ENCODE results near the gene PBX4.

The PBX4 gene

DNA sequence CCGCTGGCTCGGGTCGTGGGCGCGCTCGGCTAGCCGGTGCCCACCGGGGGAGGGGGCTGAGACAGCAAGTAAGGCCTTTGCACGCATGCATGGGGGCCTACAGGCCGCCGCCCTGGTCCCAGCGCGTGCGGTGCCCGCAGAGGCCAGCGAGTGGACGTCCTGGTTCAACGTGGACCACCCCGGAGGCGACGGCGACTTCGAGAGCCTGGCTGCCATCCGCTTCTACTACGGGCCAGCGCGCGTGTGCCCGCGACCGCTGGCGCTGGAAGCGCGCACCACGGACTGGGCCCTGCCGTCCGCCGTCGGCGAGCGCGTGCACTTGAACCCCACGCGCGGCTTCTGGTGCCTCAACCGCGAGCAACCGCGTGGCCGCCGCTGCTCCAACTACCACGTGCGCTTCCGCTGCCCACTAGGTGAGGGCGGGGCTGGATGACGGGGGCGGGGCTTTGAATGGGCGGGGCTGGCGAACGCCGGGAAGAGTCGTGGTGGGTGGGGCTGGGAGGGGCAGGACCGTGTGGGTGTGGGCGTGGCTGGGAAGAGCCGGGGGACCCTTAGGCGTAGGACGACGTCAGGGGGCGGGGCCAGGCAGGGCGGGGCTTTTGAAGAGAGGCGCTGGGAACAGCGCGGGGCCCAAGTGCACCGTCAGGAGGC is 78.3 kb downstream of the PBX4 start:
- POLR2A ChIA-PET: no interaction called here
- CTCF ChIA-PET: interaction anchor here (0.7 kb wide), 1 partner anchor 673 kb away, joined by 3 read pairs; no protein-coding TSS in a partner anchor
- Histone ChIP-seq H3K9me3 (ENCODE audit: control insufficient read depth, insufficient read depth, low read depth, low read length) (no peaks in the 10 kb centered on the region), H3K36me3 (ENCODE audit: control insufficient read depth in 2 of 2, insufficient read depth in 1 of 2, low read length in 2 of 2) (peaks cover 0 to 5% of the 10 kb centered on the region in 2 experiments; a peak in 1 of 3 replicates), H3K4me3 (ENCODE audit: low read depth, low read length) (no peak overlapping the region), H3K27ac (ENCODE audit: extremely low read depth, low read depth, low read length) (no peak overlapping the region), H3K4me1 (ENCODE audit: control insufficient read depth, insufficient read depth, low read length) (no peaks in the 10 kb centered on the region; the same call in 1 of the 2 replicates)
- TF ChIP-seq ZNF530 (tag by site-specific recombination; IDR thresholded peaks at IDR 0.05; ENCODE audit: low read depth) (no peak), KLF8 (tag by site-specific recombination; IDR thresholded peaks at IDR 0.05) (peak; percentile 49; the same call in 1 of the 2 replicates), KLF1 (tag by site-specific recombination; IDR thresholded peaks at IDR 0.05) (peak; percentile 63)

DNA sequence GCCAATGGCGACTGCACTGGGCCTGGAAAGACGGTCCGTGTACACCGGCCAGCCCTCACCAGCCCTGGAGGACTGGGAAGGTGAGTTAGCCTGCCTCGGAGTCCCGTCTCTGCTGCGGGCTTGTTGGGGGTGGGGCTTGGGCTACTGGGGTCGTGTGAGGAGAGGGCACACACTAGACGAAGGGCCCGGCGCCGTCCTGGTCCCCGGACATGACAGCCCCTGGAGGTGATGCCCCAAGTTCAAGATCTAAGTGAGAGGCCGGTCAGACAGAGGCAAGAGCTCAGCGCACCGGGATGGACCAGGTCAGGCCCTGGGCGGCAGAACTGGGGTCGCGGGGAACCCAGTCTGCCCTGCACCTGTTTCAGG is 78.8 kb downstream of the PBX4 start:
- Histone ChIP-seq H3K9me3 (ENCODE audit: control insufficient read depth, insufficient read depth, low read depth, low read length) (no peaks in the 10 kb centered on the region), H3K36me3 (ENCODE audit: control insufficient read depth in 2 of 2, insufficient read depth in 1 of 2, low read length in 2 of 2) (peaks cover 0 to 10% of the 10 kb centered on the region in 2 experiments; a peak in 1 of 3 replicates), H3K4me1 (ENCODE audit: control insufficient read depth, insufficient read depth, low read length) (no peaks in the 10 kb centered on the region; the same call in 1 of the 2 replicates), H3K4me3 (ENCODE audit: low read depth, low read length) (no peak overlapping the region), H3K27ac (ENCODE audit: extremely low read depth, low read depth, low read length) (no peak overlapping the region)
- CTCF ChIA-PET: interaction anchor here (0.7 to 0.9 kb wide), 2 partner anchors 104 to 673 kb away, joined by 3 to 4 read pairs; no protein-coding TSS in a partner anchor
- POLR2A ChIA-PET: no interaction called here
- TF ChIP-seq ZNF830 (tag by site-specific recombination; IDR thresholded peaks at IDR 0.05; ENCODE audit: low read depth) (no peak), ZNF121 (tag by site-specific recombination; IDR thresholded peaks at IDR 0.05) (no peak), GLI4 (tag by site-specific recombination; IDR thresholded peaks at IDR 0.05) (no peak), SP2 (tag by site-specific recombination; IDR thresholded peaks at IDR 0.05) (no peak), ZNF626 (tag by site-specific recombination; IDR thresholded peaks at IDR 0.05) (no peak), ZSCAN16 (tag by site-specific recombination; IDR thresholded peaks at IDR 0.05) (no peak), ZNF140 (tag by site-specific recombination; IDR thresholded peaks at IDR 0.05) (no peak), ZNF248 (tag by site-specific recombination; IDR thresholded peaks at IDR 0.05) (no peak), ZNF530 (tag by site-specific recombination; IDR thresholded peaks at IDR 0.05; ENCODE audit: low read depth) (no peak), KLF9 (tag by site-specific recombination; IDR thresholded peaks at IDR 0.05; ENCODE audit: low read depth) (no peak), ZNF629 (tag by site-specific recombination; IDR thresholded peaks at IDR 0.05) (no peak), ZNF223 (tag by site-specific recombination; IDR thresholded peaks at IDR 0.05) (no peak), ZNF214 (tag by site-specific recombination; IDR thresholded peaks at IDR 0.05; ENCODE audit: borderline replicate concordance) (no peak), ZFP3 (tag by site-specific recombination; IDR thresholded peaks at IDR 0.05; ENCODE audit: low read depth) (no peak)
- TF ChIP-seq, protein P1, sequence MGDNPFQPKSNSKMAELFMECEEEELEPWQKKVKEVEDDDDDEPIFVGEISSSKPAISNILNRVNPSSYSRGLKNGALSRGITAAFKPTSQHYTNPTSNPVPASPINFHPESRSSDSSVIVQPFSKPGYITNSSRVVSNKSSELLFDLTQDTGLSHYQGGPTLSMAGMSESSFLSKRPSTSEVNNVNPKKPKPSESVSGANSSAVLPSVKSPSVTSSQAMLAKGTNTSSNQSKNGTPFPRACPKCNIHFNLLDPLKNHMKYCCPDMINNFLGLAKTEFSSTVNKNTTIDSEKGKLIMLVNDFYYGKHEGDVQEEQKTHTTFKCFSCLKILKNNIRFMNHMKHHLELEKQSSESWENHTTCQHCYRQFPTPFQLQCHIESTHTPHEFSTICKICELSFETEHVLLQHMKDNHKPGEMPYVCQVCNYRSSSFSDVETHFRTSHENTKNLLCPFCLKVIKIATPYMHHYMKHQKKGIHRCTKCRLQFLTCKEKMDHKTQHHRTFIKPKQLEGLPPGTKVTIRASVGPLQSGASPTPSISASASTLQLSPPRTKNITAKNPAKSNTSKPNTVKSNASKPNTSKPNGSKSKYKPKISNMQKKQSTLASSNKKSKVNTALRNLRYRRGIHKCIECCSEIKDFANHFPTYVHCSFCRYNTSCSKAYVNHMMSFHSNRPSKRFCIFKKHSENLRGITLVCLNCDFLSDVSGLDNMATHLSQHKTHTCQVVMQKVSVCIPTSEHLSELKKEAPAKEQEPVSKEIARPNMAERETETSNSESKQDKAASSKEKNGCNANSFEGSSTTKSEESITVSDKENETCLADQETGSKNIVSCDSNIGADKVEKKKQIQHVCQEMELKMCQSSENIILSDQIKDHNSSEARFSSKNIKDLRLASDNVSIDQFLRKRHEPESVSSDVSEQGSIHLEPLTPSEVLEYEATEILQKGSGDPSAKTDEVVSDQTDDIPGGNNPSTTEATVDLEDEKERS (tag by site-specific recombination; IDR thresholded peaks at IDR 0.05): no peak
- TF ChIP-seq, protein P2, sequence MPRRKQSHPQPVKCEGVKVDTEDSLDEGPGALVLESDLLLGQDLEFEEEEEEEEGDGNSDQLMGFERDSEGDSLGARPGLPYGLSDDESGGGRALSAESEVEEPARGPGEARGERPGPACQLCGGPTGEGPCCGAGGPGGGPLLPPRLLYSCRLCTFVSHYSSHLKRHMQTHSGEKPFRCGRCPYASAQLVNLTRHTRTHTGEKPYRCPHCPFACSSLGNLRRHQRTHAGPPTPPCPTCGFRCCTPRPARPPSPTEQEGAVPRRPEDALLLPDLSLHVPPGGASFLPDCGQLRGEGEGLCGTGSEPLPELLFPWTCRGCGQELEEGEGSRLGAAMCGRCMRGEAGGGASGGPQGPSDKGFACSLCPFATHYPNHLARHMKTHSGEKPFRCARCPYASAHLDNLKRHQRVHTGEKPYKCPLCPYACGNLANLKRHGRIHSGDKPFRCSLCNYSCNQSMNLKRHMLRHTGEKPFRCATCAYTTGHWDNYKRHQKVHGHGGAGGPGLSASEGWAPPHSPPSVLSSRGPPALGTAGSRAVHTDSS (tag by site-specific recombination; IDR thresholded peaks at IDR 0.05): no peak
- TF ChIP-seq, protein P3, sequence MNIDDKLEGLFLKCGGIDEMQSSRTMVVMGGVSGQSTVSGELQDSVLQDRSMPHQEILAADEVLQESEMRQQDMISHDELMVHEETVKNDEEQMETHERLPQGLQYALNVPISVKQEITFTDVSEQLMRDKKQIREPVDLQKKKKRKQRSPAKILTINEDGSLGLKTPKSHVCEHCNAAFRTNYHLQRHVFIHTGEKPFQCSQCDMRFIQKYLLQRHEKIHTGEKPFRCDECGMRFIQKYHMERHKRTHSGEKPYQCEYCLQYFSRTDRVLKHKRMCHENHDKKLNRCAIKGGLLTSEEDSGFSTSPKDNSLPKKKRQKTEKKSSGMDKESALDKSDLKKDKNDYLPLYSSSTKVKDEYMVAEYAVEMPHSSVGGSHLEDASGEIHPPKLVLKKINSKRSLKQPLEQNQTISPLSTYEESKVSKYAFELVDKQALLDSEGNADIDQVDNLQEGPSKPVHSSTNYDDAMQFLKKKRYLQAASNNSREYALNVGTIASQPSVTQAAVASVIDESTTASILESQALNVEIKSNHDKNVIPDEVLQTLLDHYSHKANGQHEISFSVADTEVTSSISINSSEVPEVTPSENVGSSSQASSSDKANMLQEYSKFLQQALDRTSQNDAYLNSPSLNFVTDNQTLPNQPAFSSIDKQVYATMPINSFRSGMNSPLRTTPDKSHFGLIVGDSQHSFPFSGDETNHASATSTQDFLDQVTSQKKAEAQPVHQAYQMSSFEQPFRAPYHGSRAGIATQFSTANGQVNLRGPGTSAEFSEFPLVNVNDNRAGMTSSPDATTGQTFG (tag by site-specific recombination; IDR thresholded peaks at IDR 0.05; ENCODE audit: borderline replicate concordance): no peak
- TF ChIP-seq, protein P4, sequence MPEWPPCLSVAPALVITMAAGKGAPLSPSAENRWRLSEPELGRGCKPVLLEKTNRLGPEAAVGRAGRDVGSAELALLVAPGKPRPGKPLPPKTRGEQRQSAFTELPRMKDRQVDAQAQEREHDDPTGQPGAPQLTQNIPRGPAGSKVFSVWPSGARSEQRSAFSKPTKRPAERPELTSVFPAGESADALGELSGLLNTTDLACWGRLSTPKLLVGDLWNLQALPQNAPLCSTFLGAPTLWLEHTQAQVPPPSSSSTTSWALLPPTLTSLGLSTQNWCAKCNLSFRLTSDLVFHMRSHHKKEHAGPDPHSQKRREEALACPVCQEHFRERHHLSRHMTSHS (tag by site-specific recombination; IDR thresholded peaks at IDR 0.05): no peak
- TF ChIP-seq, protein P5, sequence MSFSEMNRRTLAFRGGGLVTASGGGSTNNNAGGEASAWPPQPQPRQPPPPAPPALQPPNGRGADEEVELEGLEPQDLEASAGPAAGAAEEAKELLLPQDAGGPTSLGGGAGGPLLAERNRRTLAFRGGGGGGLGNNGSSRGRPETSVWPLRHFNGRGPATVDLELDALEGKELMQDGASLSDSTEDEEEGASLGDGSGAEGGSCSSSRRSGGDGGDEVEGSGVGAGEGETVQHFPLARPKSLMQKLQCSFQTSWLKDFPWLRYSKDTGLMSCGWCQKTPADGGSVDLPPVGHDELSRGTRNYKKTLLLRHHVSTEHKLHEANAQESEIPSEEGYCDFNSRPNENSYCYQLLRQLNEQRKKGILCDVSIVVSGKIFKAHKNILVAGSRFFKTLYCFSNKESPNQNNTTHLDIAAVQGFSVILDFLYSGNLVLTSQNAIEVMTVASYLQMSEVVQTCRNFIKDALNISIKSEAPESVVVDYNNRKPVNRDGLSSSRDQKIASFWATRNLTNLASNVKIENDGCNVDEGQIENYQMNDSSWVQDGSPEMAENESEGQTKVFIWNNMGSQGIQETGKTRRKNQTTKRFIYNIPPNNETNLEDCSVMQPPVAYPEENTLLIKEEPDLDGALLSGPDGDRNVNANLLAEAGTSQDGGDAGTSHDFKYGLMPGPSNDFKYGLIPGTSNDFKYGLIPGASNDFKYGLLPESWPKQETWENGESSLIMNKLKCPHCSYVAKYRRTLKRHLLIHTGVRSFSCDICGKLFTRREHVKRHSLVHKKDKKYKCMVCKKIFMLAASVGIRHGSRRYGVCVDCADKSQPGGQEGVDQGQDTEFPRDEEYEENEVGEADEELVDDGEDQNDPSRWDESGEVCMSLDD (tag by site-specific recombination; IDR thresholded peaks at IDR 0.05): no peak
- TF ChIP-seq, protein P6, sequence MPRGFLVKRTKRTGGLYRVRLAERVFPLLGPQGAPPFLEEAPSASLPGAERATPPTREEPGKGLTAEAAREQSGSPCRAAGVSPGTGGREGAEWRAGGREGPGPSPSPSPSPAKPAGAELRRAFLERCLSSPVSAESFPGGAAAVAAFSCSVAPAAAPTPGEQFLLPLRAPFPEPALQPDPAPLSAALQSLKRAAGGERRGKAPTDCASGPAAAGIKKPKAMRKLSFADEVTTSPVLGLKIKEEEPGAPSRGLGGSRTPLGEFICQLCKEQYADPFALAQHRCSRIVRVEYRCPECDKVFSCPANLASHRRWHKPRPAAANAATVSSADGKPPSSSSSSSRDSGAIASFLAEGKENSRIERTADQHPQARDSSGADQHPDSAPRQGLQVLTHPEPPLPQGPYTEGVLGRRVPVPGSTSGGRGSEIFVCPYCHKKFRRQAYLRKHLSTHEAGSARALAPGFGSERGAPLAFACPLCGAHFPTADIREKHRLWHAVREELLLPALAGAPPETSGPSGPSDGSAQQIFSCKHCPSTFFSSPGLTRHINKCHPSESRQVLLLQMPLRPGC (tag by site-specific recombination; IDR thresholded peaks at IDR 0.05): no peak
